Cardiac fibroblast (primary cell): Measurements from ENCODE around the gene ASB18.
A peak's percentile ranks its signal among the peaks of the same experiment; 100 is the strongest.

Source experiments
- DNase-seq, 2 donors: peaks; one replicate each; pipeline versions ENCODE4 v3.0.0 to v3.0.0-alpha.2; 2010; ENCODE audit warnings: low read depth in 2 of 2
- H3K4me3 ChIP-seq, 2 donors: replicated peaks in 1 of 2; 1 replicate in 1 of 2; 2 replicates in 1 of 2; pipeline ENCODE4 v1.5.1; 2011; ENCODE audit warnings: low read depth in 2 of 2, low read length in 2 of 2, mild to moderate bottlenecking in 2 of 2, moderate library complexity in 1 of 2
- TF ChIP-seq, protein P1 (sequence below): IDR thresholded peaks from one replicate; pipeline ENCODE4 v1.5.1; 2011; ENCODE audit warnings: low read depth, mild to moderate bottlenecking, low read length, inconsistent platforms

The ASB18 gene

DNA sequence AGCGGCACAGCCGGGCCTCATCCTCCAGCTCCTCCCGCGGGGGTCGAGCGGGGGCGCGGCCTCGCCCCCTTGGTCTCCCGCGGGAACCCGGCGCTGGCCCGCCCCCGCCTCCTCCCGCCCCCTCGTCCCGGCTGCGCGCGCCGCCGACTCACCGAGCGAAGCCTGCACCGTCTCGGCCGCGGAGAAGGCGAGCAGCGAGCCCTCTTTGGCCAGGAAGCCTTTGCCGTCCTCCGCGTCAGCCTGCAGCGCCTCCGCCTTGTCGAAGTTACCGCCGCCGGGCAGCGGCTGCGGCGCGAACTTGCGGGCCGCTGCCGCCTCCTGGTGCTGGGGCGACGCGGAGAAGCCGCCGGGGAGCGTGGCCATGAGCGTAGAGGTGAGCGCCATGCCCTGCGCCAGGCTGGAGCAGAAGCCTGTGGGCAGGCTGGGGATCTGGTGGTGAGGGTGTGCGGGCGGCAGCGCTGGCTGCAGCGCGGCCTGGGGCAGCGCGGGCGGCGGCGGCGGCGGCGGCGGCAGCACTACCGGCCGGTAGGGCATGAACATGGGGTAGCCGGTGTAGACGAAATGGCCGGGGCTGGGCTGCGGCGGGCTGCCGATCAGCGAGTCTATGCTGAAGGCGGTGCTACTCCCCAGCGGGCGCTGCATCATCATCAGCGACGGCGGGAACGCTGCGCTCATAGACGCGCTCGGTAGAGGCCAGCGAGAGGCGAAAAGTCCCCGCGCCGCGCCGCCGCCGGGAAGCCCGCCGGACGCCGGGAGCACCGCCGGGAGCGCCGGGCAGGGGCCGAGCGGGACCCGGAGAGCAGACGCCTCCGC, 96.7 kb downstream of the ASB18 start:
- H3K4me3 ChIP-seq, result peak overlapping the region in 1 of 2 donors; percentile 36
- peak; percentile 48 to 59 for DNase-seq
- TF ChIP-seq, protein P1, sequence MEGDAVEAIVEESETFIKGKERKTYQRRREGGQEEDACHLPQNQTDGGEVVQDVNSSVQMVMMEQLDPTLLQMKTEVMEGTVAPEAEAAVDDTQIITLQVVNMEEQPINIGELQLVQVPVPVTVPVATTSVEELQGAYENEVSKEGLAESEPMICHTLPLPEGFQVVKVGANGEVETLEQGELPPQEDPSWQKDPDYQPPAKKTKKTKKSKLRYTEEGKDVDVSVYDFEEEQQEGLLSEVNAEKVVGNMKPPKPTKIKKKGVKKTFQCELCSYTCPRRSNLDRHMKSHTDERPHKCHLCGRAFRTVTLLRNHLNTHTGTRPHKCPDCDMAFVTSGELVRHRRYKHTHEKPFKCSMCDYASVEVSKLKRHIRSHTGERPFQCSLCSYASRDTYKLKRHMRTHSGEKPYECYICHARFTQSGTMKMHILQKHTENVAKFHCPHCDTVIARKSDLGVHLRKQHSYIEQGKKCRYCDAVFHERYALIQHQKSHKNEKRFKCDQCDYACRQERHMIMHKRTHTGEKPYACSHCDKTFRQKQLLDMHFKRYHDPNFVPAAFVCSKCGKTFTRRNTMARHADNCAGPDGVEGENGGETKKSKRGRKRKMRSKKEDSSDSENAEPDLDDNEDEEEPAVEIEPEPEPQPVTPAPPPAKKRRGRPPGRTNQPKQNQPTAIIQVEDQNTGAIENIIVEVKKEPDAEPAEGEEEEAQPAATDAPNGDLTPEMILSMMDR, result no peak

DNA sequence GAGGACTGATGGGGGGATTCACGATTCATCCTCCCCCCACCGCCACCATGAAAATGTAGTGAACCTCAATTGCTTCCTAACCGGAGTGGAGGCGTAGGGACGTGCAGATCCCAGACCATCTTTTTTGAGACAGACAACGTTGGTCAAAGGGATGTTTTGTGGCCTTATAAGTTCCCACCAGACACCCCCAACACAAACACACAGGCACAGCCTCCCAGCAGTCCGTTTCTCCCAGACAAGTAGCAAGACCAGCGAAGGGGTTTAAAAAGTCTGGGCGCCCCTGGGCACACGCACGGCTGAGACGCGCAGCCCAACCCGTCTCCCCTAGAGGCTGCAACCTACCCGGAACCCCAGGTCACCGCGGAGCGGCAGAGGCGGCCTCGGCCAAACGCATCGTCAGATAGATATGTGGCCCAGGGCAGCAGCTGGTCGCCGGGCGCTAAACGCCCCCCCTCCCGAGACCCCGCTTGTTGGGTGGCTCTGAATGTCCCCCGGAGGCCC, 97.4 kb downstream of the ASB18 start:
- TF ChIP-seq, protein P1, result no peak
- no peak for DNase-seq
- no peak overlapping the region for H3K4me3 ChIP-seq

DNA sequence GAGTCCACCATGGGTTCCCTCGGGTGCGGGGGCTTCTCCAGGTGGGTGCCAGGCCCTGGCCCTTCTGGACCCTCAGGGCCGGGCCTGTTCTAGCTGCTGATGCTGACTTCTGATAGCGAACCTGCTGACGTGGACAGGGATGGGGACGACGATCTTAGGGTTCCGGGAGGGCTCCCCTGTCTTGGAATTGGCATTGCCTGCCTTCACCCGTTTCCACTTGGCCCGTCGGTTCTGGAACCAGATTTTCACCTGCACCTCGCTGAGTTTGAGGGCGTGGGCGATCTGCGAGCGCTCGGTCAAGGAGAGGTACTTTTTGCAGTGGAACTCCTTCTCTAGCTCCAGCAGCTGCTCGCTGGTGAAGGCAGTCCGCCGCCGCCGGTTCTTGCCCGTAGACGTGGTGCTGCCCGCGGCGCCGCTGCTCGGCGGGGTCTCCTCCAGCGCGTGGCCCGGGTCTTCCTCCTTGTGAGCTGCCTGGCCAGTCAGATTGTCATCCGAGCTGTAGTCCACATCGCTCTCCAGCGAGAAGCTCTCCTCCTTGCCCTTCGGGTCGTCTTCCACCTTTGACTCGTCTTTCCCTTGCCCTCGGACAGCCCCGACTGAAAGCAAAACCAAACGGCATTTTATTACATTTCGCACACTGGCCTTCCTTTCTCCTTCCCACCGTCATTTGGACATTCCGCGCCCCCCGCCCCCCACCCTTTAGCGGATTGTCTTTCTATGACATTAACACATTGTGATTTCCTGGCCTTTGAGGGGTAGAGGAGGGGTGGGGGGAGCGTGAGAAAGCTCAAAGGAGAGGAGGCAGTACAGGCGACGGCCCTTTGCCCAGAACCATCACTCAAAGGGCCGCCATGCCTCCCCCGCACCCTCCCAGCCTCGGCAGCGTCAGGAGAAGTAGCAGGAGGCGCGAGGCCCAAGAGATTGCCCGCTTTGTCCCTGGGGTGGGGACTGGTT, 98.1 kb downstream of the ASB18 start:
- DNase-seq, result no peak
- peak overlapping the region in 1 of 2 donors; percentile 23 for H3K4me3 ChIP-seq
- TF ChIP-seq, protein P1, result no peak

DNA sequence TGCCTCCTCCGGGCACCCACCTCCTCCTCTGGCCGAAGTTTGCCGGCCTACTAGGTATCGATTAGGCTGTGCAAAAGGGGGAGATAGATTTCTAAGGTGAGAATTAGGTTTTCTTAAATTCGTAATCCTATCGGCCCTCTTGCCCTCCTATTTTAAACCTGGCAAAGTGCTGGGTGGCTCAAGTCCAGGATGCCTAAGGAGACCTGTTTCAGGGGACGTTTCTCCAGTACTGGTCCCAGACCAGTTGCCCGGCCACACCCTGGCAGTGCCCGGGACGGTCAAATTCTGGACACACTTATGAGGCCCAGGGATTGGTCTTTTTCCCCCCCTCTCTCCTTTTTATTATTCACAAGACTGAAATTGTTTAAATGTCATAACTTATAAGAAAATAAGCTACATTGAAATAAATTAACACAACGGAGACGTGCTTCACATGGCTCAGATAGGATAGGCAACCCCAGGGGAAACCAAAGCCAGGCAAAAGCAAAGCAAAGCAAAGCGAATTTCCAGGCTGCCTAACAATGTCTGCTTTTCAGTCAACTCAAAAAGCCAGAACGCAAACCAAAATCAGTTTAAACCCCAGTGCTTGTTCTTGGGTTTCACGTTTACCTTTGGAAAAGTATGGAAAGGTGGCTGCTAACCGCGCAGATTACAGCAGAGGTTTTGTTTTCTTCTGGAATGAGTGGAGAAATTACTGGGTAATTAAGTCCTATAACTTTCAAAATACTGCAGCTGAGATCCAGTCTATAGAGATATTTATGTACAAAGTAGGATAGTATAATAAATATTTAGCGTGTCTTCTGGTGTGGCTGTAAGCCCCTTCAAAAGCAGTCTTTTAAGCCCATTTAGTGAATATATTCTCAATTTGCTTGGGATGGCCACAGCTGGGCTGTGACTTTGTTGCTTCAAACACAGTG, 99.0 kb downstream of the ASB18 start:
- TF ChIP-seq, protein P1, result no peak
- no peak overlapping the region for H3K4me3 ChIP-seq
- no peak for DNase-seq

DNA sequence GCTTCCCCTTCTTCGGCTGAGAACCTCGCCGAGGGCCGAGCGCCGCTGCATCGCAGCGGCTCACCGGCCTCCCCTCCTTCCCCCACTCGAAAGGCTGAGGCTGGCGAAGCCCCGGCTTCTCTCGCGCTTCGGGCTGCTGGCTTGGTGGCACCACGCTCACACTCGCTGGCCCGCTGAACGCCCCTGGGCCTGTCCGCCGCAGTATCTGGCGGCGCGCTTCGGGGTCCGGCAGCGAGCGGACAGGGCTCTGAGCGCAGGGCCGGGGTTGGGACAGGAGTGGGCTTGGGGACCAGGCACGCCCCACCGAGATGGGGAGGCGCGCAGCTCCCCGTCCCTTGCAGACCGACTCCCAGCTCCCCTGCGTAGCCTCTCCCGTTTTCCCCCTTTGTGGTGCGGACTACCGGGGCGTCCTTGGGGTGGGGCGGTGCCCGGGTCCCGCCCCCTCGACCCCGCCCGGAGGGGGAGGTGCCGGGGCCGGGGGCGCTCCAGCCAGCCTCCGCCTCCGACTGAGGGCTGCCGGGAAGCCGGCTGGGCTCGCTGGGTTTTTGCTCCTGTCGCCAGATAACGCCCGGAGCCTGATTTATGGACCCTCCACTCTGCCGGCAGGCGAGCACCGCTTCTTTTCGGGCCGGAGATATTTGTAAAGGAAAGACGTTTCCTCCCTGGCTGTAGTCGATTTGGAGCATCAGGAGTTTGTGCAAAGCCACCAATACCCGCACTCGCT, 99.8 kb downstream of the ASB18 start:
- TF ChIP-seq, protein P1, result no peak
- no peak for DNase-seq
- H3K4me3 ChIP-seq, result peak overlapping the region; percentile 17 to 28
